GM23338 (cell line): ENCODE measurements around the gene BCL2L13. TPM values are rescaled to one million over a fixed set of nuclear protein-coding genes. Genes with fewer than 3 reads are reported as not detected.

Experiments used
- ATAC-seq: fragments of 200-7000 bp; cut with Tn5 transposase; 3 replicates; pipeline ENCODE4 v1.9.1; 2020
- DNase-seq: peaks from one replicate; pipeline ENCODE4 v3.0.0-alpha.2; 2015; ENCODE audit warnings: low spot score
- H2AFZ ChIP-seq: fragments of 200-600 bp; sonication (generic); 2 replicates; pipeline ENCODE4 v1.8.0; 2016; ENCODE audit warnings: antibody characterized with exemption, mild to moderate bottlenecking, moderate library complexity
- H3F3A ChIP-seq: fragments of 200-600 bp; sonication (generic); replicated peaks from 2 replicates; pipeline ENCODE4 v1.8.0; 2017; ENCODE audit warnings: antibody characterized with exemption, mixed run types, low read depth
- H3K27ac ChIP-seq: fragments of 200-600 bp; sonication (generic); 2 replicates; pipeline ENCODE4 v1.6.1; 2016; ENCODE audit warnings: low read depth
- H3K27me3 ChIP-seq: fragments of 200-600 bp; sonication (generic); 2 replicates; pipeline ENCODE4 v1.8.0; 2016; ENCODE audit warnings: mild to moderate bottlenecking, mixed run types, moderate library complexity; ENCODE audit not compliant: insufficient read depth
- H3K36me3 ChIP-seq: fragments of 200-600 bp; sonication (generic); 2 replicates; pipeline ENCODE4 v1.8.0; 2016; ENCODE audit warnings: mild to moderate bottlenecking; ENCODE audit not compliant: insufficient read depth
- H3K4me1 ChIP-seq: fragments of 200-600 bp; sonication (generic); 2 replicates; pipeline ENCODE4 v1.8.0; 2016; ENCODE audit warnings: mild to moderate bottlenecking, moderate library complexity; ENCODE audit not compliant: insufficient read depth
- H3K4me2 ChIP-seq: fragments of 200-600 bp; sonication (generic); 2 replicates; pipeline ENCODE4 v1.7.1; 2017; ENCODE audit warnings: mixed run types
- H3K4me3 ChIP-seq: fragments of 200-600 bp; sonication (generic); 2 replicates; pipeline ENCODE4 v1.6.1; 2016; ENCODE audit warnings: mixed run types
- H3K79me2 ChIP-seq: fragments of 200-600 bp; sonication (generic); replicated peaks from 2 replicates; pipeline ENCODE4 v1.8.0; 2017; ENCODE audit warnings: mild to moderate bottlenecking; ENCODE audit not compliant: insufficient read depth
- H3K9me2 ChIP-seq: fragments of 200-600 bp; sonication (generic); 2 replicates; pipeline ENCODE4 v1.8.0; 2017; ENCODE audit not compliant: insufficient read depth
- H4K20me1 ChIP-seq: fragments of 200-600 bp; sonication (generic); replicated peaks from 2 replicates; pipeline ENCODE4 v1.8.0; 2017; ENCODE audit warnings: mild to moderate bottlenecking; ENCODE audit not compliant: insufficient read depth
- H3K27ac Mint-ChIP-seq: 2 replicates; pipeline ENCODE4 v1.8.0; 2020; ENCODE audit warnings: inconsistent platforms, mild to moderate bottlenecking, moderate library complexity, mixed read lengths
- H3K27me3 Mint-ChIP-seq: 3 replicates; pipeline ENCODE4 v1.8.0; 2022; ENCODE audit warnings: low read depth, mild to moderate bottlenecking, moderate library complexity, mixed read lengths, inconsistent platforms; ENCODE audit not compliant: insufficient read depth, poor library complexity
- H3K36me3 Mint-ChIP-seq: 3 replicates; pipeline ENCODE4 v1.8.0; 2021; ENCODE audit warnings: low read depth, mild to moderate bottlenecking, inconsistent platforms, moderate library complexity, mixed read lengths
- H3K4me1 Mint-ChIP-seq: 3 replicates; pipeline ENCODE4 v1.8.0; 2020; ENCODE audit warnings: mild to moderate bottlenecking, inconsistent platforms, mixed read lengths
- H3K4me3 Mint-ChIP-seq: 3 replicates; pipeline ENCODE4 v1.8.0; 2021; ENCODE audit warnings: moderate library complexity, mild to moderate bottlenecking, inconsistent platforms, mixed read lengths
- H3K9me3 Mint-ChIP-seq: 3 replicates; pipeline ENCODE4 v1.8.0; 2020; ENCODE audit warnings: moderate library complexity, mild to moderate bottlenecking, inconsistent platforms, mixed read lengths
- CREB1 ChIP-seq: fragments of 250-450 bp; sonication (Bioruptor Pico); IDR thresholded peaks from 2 replicates; pipeline ENCODE4 v1.5.0; 2020; ENCODE audit warnings: low read depth, mild to moderate bottlenecking, moderate library complexity
- CTCF ChIP-seq, 2 experiments: fragments of 200-600 bp in 1 of 2; sonication (generic) in 1 of 2; conservative IDR thresholded peaks; 2 replicates each; pipeline versions ENCODE4 v1.5.1 to v1.6.1; 2016 to 2017; ENCODE audit warnings: antibody characterized with exemption in 2 of 2, low read depth in 2 of 2, mild to moderate bottlenecking in 2 of 2, moderate library complexity in 1 of 2
- ETS1 ChIP-seq: IDR thresholded peaks from 2 replicates; pipeline ENCODE4 v1.6.1; 2016; ENCODE audit warnings: antibody characterized with exemption
- EZH2 ChIP-seq: fragments of 200-600 bp; sonication (generic); IDR thresholded peaks from one replicate; pipeline ENCODE4 v1.8.0; 2017; ENCODE audit warnings: antibody characterized with exemption, mild to moderate bottlenecking, low read depth; ENCODE audit not compliant: unreplicated experiment
- EZH2phosphoT487 ChIP-seq: fragments of 200-600 bp; sonication (generic); IDR thresholded peaks from one replicate; pipeline ENCODE4 v1.8.1; 2018; ENCODE audit warnings: antibody characterized with exemption; ENCODE audit not compliant: unreplicated experiment
- JUNB ChIP-seq: IDR thresholded peaks from one replicate; pipeline ENCODE4 v1.6.1; 2016; ENCODE audit warnings: antibody characterized with exemption; ENCODE audit not compliant: unreplicated experiment
- NANOG ChIP-seq: IDR thresholded peaks from 2 replicates; pipeline ENCODE4 v1.6.1; 2016; ENCODE audit warnings: antibody characterized with exemption, borderline replicate concordance
- POLR2AphosphoS5 ChIP-seq: IDR thresholded peaks from 2 replicates; pipeline ENCODE4 v1.6.1; 2016; ENCODE audit warnings: antibody characterized with exemption, low read depth
- REST ChIP-seq: IDR thresholded peaks from one replicate; pipeline ENCODE4 v1.6.1; 2018; ENCODE audit warnings: antibody characterized with exemption; ENCODE audit not compliant: unreplicated experiment
- STAT1 ChIP-seq: IDR thresholded peaks from one replicate; pipeline ENCODE4 v1.6.1; 2016; ENCODE audit warnings: antibody characterized with exemption; ENCODE audit not compliant: unreplicated experiment
- ZNF114 ChIP-seq: fragments of 250-450 bp; sonication (Bioruptor Pico); IDR thresholded peaks from 2 replicates; pipeline ENCODE4 v1.5.0; 2020; ENCODE audit warnings: mild to moderate bottlenecking, moderate library complexity
- ZNF331 ChIP-seq: fragments of 250-450 bp; sonication (Bioruptor Pico); IDR thresholded peaks from 2 replicates; pipeline ENCODE4 v1.5.0; 2020; ENCODE audit warnings: low read depth, mild to moderate bottlenecking, moderate library complexity
- polyA plus RNA-seq: library from polyadenylated mRNA; unstranded; fragments of >200 nt; fragmentation: Nextera tagmentation; extraction: Ambion mirVana; gene quantifications from 2 replicates; pipeline ENCODE4 v1.2.1, GENCODE V29; 2016
- total RNA-seq: library from RNA; depleted of rRNA; stranded (reverse); fragments of >200 nt; shearing (Covaris generic); gene quantifications from 2 replicates; pipeline ENCODE4 v1.2.3, GENCODE V29; 2014

Gene BCL2L13
- total and polyA plus RNA-seq, 2 experiments from 2014 or later: 22.4 to 32.3 TPM

- TF ChIP-seq REST: no peak
- TF ChIP-seq ETS1: no peak
- no peak for TF ChIP-seq CREB1
- TF ChIP-seq EZH2: no peak
- no peak for TF ChIP-seq ZNF114 (CRISPR knock-in tag)
- no peak for TF ChIP-seq STAT1
- TF ChIP-seq POLR2AphosphoS5: no peak
Observed at GRCh38 chr22:17777005-17777716, 138.6 kb downstream of the BCL2L13 start (continued).

DNA sequence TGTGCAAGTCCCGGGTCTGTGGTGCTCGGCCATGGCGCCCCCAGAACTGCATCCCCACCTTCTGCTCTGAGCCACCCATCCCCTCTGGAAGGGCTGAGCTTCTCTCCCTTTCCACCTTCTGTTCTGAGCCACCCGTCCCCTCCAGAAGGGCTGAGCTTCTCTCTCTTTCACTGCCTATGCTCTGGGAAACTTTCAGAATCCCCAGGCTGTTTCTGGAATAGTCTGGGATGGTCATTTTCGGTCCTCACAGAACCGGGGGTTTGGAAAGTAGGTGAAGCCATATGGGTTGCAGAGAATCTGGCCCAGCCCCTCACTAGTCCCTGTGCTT is 139.1 kb downstream of the BCL2L13 start:
- H3K4me3 Mint-ChIP-seq: no peak overlapping the region
- H3K79me2 ChIP-seq: peaks cover 10% of the 10 kb centered on the region
- H3K4me2 ChIP-seq: no peak overlapping the region
- H3F3A ChIP-seq: 0 out of 2 replicates have a peak, but pooled peaks cover 5% of the 10 kb centered on the region
- H3K36me3 ChIP-seq: no peaks in the 10 kb centered on the region
- no peaks in the 10 kb centered on the region; the same call in 1 of the 3 replicates for H3K36me3 Mint-ChIP-seq
- peaks cover 4% of the 10 kb centered on the region for H3K9me3 Mint-ChIP-seq
- H3K27ac ChIP-seq: no peak overlapping the region
- peaks cover 15% of the 10 kb centered on the region for H3K27me3 Mint-ChIP-seq
- peaks cover 8% of the 10 kb centered on the region for H3K4me1 ChIP-seq
- DNase-seq: no peak
- no peak overlapping the region for H2AFZ ChIP-seq
- peaks cover 37% of the 10 kb centered on the region for H3K4me1 Mint-ChIP-seq
- no peaks in the 10 kb centered on the region for H3K9me2 ChIP-seq
- H3K27ac Mint-ChIP-seq: no peak overlapping the region
- H3K27me3 ChIP-seq: 0 out of 2 replicates have a peak, but pooled peaks cover 3% of the 10 kb centered on the region
- ATAC-seq: no peak
- no peak overlapping the region for H3K4me3 ChIP-seq
- H4K20me1 ChIP-seq: no peaks in the 10 kb centered on the region
- TF ChIP-seq POLR2AphosphoS5 (no peak), NANOG (no peak), ETS1 (no peak), EZH2 (no peak), EZH2phosphoT487 (no peak), JUNB (no peak), ZNF331 (CRISPR knock-in tag) (no peak), CTCF (conservative IDR thresholded peaks at IDR 0.05; ENCODE audit: low read depth in 2 of 2) (no peak), STAT1 (no peak), ZNF114 (CRISPR knock-in tag) (no peak), REST (no peak), CREB1 (no peak)
